ENCODE results near the gene COPZ1.

Gene COPZ1

GRCh38 chr12:54379398-54380201, 54.7 kb downstream of the COPZ1 start:
- DNase-seq: peak; percentile 69 to 73

- DNase-seq: no peak
Measured at GRCh38 chr12:54381136-54381535, 56.2 kb downstream of the COPZ1 start.

- peak; percentile 63 for DNase-seq
Measured at GRCh38 chr12:54383041-54383609, 58.2 kb downstream of the COPZ1 start.

- peak; percentile 77 to 85 for DNase-seq
Measured at GRCh38 chr12:54384591-54385041, 59.7 kb downstream of the COPZ1 start, which contains the start of gene ZNF385A. ZNF385A (minus strand) TSS chr12:54384733; CDS start chr12:54384514, 219 bp downstream.

- no peak for DNase-seq
Measured at GRCh38 chr12:54385251-54385914, 60.5 kb downstream of the COPZ1 start.

GRCh38 chr12:54386403-54387113, 61.6 kb downstream of the COPZ1 start:
- no peak for DNase-seq

GRCh38 chr12:54387114-54387467, 62.2 kb downstream of the COPZ1 start:
- DNase-seq: no peak

- no peak for DNase-seq
Measured at GRCh38 chr12:54388237-54389133, 63.6 kb downstream of the COPZ1 start.

GRCh38 chr12:54389134-54389508, 64.2 kb downstream of the COPZ1 start:
- DNase-seq: no peak

GRCh38 chr12:54389607-54390175, 64.8 kb downstream of the COPZ1 start:
- DNase-seq: no peak

GRCh38 chr12:54390176-54390667, 65.3 kb downstream of the COPZ1 start:
- no peak for DNase-seq

- DNase-seq: no peak
Measured at GRCh38 chr12:54390668-54391551, 66.0 kb downstream of the COPZ1 start.

- no peak for DNase-seq
Measured at GRCh38 chr12:54392485-54393206, 67.7 kb downstream of the COPZ1 start.

- no peak for DNase-seq
Measured at GRCh38 chr12:54393207-54393609, 68.3 kb downstream of the COPZ1 start.

GRCh38 chr12:54393743-54394142, 68.8 kb downstream of the COPZ1 start:
- DNase-seq: no peak

- peak; percentile 34 to 51 for DNase-seq
Measured at GRCh38 chr12:54394281-54394719, 69.4 kb downstream of the COPZ1 start.

- no peak for DNase-seq
Measured at GRCh38 chr12:54394986-54395385, 70.1 kb downstream of the COPZ1 start.

- no peak for DNase-seq
Measured at GRCh38 chr12:54395545-54395944, 70.6 kb downstream of the COPZ1 start.

- DNase-seq: no peak
Measured at GRCh38 chr12:54397157-54397556, 72.2 kb downstream of the COPZ1 start.

GRCh38 chr12:54398218-54398617, 73.3 kb downstream of the COPZ1 start:
- no peak for DNase-seq

Data from AML-193 (cell line).